Panc1 (cell line): ENCODE measurements around the gene RCSD1.

Experiments used
- POLR2AphosphoS5 ChIP-seq: IDR thresholded peaks from 2 replicates; pipeline ENCODE4 v1.6.1; 2012; ENCODE audit warnings: mild to moderate bottlenecking, low read depth, low read length, moderate library complexity
- SIN3A ChIP-seq: IDR thresholded peaks from 2 replicates; pipeline ENCODE4 v1.6.1; 2012; ENCODE audit warnings: low read depth, mild to moderate bottlenecking, low read length, moderate library complexity, borderline replicate concordance; ENCODE audit not compliant: insufficient read depth
- TCF7L2 ChIP-seq: IDR thresholded peaks from 2 replicates; pipeline ENCODE4 v1.6.1; 2011; ENCODE audit warnings: mild to moderate bottlenecking, low read depth, low read length, inconsistent platforms
- TF ChIP-seq, protein P1 (sequence below): fragments of 450-650 bp; IDR thresholded peaks from 2 replicates; pipeline ENCODE4 v1.5.1; 2017; ENCODE audit warnings: mild to moderate bottlenecking
- TF ChIP-seq, protein P2 (sequence below), 2 experiments: IDR thresholded peaks; 2 replicates each; pipeline ENCODE4 v1.6.1; 2011 to 2012; ENCODE audit warnings: low read depth in 2 of 2, control low read depth in 1 of 2, low read length in 1 of 2, mild to moderate bottlenecking in 1 of 2, moderate library complexity in 1 of 2; ENCODE audit not compliant: insufficient read depth in 1 of 2

DNA sequence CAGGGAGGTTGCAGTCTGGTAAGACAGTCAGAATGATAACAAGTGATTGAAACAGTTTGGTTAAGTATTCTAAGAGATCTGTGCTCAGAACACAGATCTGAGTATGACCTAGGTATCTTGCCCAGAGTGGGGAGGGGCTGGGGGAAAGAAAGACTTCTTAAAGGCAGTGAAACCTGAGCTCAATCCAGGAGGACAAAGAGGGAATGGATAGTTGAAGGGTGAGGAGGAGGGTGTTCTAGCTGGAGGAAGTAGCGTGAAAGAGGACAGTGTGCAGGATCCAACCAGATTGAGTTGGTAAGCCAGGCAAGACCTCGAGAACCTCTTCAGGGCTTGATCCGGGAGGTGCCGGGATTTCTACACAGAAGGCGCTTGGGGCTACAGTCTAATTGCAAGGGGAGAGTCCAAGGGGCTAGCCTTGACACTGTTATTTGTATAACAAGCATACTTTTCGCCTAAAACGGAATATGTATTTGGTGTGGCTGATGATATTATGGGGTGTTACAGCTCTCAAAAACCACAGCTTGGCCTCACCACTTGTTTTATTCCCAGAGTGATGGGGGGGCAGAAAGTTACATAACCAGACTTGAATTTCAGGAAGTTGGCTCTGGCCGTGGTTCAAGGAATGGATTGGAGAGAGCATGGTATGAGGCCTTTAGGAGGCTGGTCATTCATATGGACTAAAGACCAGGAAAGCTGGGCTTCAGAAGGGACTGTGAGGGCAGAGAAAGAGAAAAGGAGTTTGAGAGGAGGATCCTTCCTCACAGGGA, 19.1 kb downstream of the RCSD1 start:
- TF ChIP-seq, protein P1, sequence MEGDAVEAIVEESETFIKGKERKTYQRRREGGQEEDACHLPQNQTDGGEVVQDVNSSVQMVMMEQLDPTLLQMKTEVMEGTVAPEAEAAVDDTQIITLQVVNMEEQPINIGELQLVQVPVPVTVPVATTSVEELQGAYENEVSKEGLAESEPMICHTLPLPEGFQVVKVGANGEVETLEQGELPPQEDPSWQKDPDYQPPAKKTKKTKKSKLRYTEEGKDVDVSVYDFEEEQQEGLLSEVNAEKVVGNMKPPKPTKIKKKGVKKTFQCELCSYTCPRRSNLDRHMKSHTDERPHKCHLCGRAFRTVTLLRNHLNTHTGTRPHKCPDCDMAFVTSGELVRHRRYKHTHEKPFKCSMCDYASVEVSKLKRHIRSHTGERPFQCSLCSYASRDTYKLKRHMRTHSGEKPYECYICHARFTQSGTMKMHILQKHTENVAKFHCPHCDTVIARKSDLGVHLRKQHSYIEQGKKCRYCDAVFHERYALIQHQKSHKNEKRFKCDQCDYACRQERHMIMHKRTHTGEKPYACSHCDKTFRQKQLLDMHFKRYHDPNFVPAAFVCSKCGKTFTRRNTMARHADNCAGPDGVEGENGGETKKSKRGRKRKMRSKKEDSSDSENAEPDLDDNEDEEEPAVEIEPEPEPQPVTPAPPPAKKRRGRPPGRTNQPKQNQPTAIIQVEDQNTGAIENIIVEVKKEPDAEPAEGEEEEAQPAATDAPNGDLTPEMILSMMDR, result no peak
- no peak for TF ChIP-seq SIN3A
- TF ChIP-seq POLR2AphosphoS5, result no peak
- TF ChIP-seq, protein P2, sequence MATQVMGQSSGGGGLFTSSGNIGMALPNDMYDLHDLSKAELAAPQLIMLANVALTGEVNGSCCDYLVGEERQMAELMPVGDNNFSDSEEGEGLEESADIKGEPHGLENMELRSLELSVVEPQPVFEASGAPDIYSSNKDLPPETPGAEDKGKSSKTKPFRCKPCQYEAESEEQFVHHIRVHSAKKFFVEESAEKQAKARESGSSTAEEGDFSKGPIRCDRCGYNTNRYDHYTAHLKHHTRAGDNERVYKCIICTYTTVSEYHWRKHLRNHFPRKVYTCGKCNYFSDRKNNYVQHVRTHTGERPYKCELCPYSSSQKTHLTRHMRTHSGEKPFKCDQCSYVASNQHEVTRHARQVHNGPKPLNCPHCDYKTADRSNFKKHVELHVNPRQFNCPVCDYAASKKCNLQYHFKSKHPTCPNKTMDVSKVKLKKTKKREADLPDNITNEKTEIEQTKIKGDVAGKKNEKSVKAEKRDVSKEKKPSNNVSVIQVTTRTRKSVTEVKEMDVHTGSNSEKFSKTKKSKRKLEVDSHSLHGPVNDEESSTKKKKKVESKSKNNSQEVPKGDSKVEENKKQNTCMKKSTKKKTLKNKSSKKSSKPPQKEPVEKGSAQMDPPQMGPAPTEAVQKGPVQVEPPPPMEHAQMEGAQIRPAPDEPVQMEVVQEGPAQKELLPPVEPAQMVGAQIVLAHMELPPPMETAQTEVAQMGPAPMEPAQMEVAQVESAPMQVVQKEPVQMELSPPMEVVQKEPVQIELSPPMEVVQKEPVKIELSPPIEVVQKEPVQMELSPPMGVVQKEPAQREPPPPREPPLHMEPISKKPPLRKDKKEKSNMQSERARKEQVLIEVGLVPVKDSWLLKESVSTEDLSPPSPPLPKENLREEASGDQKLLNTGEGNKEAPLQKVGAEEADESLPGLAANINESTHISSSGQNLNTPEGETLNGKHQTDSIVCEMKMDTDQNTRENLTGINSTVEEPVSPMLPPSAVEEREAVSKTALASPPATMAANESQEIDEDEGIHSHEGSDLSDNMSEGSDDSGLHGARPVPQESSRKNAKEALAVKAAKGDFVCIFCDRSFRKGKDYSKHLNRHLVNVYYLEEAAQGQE (IDR thresholded peaks at IDR 0.05; ENCODE audit: insufficient read depth in 1 of 2, low read depth in 2 of 2, low read length in 1 of 2), result no peak
- TF ChIP-seq TCF7L2, result no peak
